Renal cortex interstitium (tissue), 11 donors: ENCODE data around the gene IMP3. TPM values are rescaled to one million over a fixed set of nuclear protein-coding genes. Genes with fewer than 3 reads are reported as not detected.

Experiments used
- DNase-seq, 11 donors: peaks; one replicate each; pipeline ENCODE4 v3.0.0-alpha.2; 2013; ENCODE audit warnings: low read depth in 9 of 11, low spot score in 4 of 11; ENCODE audit errors: extremely low read depth in 1 of 11
- polyA plus RNA-seq, 3 donors: library from polyadenylated mRNA; unstranded; fragments of 120-200 nt; gene quantifications; one replicate each; pipeline ENCODE4 v1.2.1, GENCODE V29; 2013; ENCODE audit not compliant: insufficient read length in 3 of 3

Gene IMP3
- polyA plus RNA-seq, 3 donors: 49.1 to 58.0 (median 54.3) TPM

GRCh38 chr15:75656813-75657212 is 16.8 kb upstream of the IMP3 start:
- DNase-seq: no peak

DNA sequence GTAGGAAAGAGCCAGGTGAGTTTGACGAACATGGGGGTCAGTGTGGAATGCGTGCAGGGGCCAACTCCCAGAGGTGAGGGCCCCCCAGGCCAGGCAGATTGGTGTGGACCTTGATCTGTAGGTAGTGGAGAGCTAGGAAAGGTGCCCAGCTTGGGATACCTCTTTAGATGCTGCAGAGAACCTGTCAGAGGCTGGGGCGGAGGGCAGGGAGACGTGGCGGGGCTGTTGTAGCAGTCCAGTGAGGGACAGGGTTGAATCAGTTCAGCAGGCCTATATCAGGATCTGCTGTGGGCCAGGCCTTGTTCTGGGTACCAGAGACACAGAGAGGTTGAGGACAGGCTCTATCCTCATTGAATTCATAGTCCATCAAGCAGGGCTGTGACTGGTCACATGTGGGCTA is 16.3 kb upstream of the IMP3 start:
- DNase-seq: no peak

- DNase-seq: no peak
Measured at GRCh38 chr15:75655931-75656330, 15.9 kb upstream of the IMP3 start.

GRCh38 chr15:75654201-75654907 is 14.3 kb upstream of the IMP3 start:
- no peak for DNase-seq

GRCh38 chr15:75653347-75653913 is 13.4 kb upstream of the IMP3 start:
- no peak for DNase-seq

GRCh38 chr15:75651810-75652543 is 12.0 kb upstream of the IMP3 start:
- no peak for DNase-seq

DNA sequence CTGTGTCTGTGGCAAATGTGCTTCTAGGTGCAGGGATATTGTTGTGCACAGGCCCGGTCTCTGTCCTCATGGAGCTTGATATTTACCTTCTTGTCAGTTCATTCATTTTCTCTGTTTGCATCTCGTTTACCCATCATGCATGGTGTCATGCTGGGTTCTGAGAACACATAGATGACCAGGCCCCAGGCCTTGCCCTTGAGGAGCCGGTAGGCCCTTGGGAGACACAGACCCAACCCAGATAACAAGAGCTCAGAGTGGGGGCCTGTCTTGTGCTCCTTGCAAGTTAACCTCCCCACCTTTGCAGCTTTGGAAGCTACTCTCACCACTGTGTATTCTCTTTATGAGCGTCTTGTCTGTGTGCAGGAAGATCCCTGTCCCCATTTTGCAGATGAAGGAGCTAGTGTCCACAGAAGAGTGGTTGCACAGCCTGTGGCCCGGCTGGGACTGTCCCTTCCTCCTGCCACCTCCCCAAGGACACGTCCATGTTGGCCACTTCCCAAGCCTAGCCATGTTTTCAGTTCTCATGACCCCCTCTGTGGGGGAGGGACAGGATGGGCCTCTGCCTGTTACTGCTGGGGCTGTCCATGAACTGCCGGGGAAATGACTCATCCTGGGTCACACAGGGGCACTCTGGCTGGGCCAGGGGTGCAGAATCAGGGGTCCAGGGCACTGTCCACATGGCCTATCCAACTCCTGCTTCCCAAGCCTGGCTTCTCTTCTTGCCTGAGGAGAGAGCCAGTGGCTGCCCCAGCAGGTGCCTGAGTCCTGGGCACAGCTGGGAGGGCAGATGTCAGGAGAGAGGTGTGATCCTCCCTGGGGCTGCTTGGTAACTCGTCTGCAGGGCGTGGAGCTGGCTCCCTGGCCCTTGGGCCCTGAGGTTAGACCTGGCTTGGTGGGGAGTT is 11.1 kb upstream of the IMP3 start:
- DNase-seq: no peak

DNA sequence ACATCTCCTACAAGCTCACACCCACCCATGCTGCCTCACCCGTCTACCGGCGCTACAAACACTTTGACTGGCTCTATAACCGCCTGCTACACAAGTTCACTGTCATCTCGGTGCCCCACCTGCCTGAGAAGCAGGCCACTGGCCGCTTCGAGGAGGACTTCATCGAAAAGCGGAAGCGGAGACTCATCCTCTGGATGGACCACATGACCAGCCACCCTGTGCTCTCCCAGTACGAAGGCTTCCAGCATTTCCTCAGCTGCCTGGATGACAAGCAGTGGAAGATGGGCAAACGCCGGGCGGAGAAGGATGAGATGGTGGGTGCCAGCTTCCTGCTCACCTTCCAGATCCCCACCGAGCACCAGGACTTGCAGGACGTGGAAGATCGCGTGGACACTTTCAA is 9.8 kb upstream of the IMP3 start:
- no peak for DNase-seq

GRCh38 chr15:75649045-75649761 is 9.2 kb upstream of the IMP3 start:
- no peak for DNase-seq

DNA sequence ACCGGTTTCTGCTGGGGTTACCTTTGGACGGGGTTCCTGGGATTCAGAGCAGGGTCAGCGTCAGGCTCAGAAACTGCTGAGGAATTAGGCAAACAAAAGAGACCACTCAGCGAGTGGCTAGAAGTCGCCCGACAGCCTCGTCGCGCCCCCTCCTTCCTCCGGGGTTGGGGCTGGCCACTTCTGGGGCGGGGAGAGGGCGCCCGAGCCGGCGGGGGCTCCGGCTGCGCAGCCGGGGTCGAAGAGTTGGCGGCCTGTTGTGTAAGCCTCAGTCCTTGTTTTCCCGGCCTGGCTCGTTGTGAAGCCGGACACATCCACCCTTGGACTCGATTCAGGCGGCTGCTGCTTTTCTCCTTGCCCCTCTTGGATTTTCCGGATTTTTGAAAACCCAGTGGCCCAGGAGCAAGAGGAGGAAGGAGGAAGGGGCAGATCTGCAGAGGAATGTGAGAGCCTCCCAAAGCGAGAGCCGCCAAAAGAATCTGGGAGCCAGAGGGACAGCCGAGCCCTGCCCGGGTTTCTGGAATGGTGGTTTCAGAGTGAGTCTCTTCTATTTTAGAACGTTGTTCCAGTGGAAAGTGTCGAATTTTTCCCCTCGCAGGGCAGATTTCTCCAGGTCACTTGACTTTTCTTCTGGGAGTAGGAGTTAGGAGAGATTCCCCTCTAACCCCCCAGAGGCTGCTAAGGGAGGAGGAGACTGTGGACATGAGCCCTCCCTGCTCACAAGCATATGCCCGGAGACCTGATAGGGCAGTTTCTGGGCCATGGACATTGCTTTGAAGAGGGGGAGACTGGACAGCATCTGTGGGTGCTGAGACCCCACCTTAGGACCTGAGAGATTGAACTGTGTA is 8.4 kb upstream of the IMP3 start:
- no peak for DNase-seq

DNA sequence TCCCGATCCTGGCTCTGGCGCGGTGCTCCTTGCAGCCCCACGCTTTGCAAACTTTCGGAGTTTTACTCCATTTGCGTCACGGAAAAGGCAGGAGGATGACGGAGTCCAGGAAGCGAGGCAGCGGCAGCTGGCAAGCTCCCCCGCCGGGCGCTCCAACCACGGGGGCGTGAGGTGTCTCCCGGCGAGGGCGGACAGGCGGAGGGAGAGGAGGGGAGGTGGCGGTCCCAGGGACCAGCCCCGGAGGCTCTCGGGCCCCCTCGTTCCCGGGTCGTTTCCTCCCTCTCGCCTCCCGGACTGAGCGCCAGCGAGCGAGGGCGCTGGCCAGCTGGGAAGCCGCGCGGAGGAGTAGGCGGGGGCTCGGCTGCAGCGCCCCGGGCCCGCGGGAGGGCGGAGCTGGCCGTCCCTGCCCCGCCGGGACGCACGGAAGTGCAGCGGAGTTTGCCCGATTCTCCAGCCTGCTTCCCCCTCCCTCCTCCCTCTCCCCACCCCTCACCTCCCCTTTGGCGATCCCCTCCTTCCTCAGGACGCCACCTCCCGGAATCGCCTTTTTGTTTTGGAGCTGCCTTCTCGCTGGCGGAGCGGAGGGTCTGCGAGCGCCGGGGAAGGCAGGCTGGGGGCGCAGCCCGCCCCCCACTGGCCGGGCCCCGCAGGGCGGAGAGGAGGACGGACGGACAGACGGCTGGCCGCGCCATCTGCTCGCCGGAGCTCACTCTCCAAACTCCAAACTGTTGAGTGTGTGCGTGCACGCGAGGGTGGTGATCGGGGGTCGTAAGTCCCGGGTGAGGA is 7.5 kb upstream of the IMP3 start, which contains the start of gene SNX33:
TSS of gene SNX33 (plus strand) at position 543 of the 786 bp plus-strand sequence. CDS start 1,191 bp downstream, outside the sequence.
- DNase-seq: peak in 8 of 11 donors; percentile 70 to 80 (median 74)

DNA sequence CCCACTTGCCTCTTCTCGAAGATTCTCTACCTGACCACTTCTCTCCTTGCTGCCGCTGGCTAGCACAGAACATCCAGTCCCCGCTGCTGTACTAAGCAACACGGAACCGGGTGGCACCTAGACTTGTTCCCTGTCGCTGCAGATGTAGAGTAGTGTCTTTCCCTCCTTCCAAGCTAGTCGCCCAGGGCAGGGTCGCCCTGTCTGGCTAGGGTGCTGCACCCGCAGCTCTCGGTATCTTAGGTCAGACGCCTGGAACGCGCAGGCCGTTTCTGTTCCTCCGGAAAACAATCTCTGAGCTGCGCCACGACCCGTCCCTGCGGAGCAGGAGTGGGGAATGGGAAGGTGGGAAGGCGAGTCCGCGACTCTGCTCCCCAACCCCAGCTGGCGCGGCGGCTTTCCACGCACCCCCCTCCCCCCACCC is 6.9 kb upstream of the IMP3 start:
- peak in 1 of 11 donors; percentile 17 for DNase-seq

GRCh38 chr15:75646112-75646943 is 6.3 kb upstream of the IMP3 start:
- no peak for DNase-seq

GRCh38 chr15:75644376-75644775 is 4.4 kb upstream of the IMP3 start:
- no peak for DNase-seq

DNA sequence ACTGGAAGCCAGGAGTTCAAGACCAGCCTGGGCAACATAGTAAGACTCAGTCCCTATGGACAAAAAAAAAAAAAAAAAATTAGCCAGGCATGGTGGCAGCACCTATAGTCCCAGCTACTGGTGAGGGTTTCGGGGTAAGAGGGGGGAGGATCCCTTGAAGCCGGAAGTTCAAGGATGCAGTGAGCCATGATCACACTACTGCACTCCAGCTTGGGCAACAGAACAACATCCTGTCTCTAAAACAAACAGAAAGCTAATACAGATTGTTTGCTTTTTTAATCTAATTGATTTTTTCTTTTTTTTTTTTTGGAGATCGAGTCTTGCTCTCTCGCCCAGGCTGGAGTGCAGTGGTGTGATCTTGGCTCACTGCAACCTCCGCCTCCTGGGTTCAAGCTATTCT is 1.6 kb upstream of the IMP3 start:
- no peak for DNase-seq

DNA sequence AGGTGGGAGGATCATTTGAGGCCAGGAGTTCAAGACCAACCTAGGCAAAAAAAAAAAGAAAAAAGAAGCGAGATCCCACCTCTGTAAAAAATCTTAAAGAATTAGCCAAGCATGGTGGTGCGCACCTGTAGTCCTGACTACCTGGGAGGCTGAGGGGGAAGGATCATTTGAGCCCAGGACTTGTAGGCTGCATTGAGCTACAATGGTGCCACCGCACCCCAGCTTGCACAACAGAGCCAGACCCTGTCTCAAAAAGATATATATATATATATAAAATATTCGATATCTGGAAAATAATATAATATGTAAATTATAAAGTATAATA is 1.1 kb upstream of the IMP3 start:
- no peak for DNase-seq
